ENCODE data around the gene LEF1. TPM values are rescaled to one million over a fixed set of nuclear protein-coding genes. Genes with fewer than 3 reads are reported as not detected.

The LEF1 gene
- total RNA-seq, 1 donor, result under 0.01 TPM

GRCh38 chr4:108129196-108129595 is 39.5 kb downstream of the LEF1 start:
- no peak for TF ChIP-seq CTCF (IDR thresholded peaks at IDR 0.05; ENCODE audit: insufficient read depth, low read depth, low read length)
- H3K4me3 ChIP-seq (ENCODE audit: low read depth, low read length), result no peak overlapping the region
- DNase-seq (ENCODE audit: low read depth), result no peak

DNA sequence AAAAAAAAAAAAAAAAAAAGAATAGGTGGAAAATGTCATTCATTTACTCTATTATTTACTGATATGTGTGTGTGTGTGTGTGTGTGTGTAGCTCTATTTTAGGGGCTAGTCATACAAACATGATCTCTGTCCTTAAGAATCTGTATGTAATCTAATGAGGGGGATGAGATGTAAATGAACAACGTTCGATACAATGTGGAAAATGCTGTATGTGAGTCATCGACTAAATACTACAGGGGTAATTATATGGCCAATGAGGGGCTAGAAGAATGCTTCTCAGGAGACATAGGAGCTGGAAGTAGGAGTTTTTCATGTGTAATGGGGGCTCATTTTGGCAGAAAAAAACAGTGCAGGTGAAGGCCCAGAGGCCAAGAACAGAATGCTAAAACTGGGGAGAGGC is 41.9 kb downstream of the LEF1 start:
- no peak for TF ChIP-seq CTCF (IDR thresholded peaks at IDR 0.05; ENCODE audit: insufficient read depth, low read depth, low read length)
- DNase-seq (ENCODE audit: low read depth), result no peak
- H3K4me3 ChIP-seq (ENCODE audit: low read depth, low read length), result no peak overlapping the region

GRCh38 chr4:108120789-108121188 is 47.9 kb downstream of the LEF1 start:
- no peak overlapping the region for H3K4me3 ChIP-seq (ENCODE audit: low read depth, low read length)
- TF ChIP-seq CTCF (IDR thresholded peaks at IDR 0.05; ENCODE audit: insufficient read depth, low read depth, low read length), result no peak
- DNase-seq (ENCODE audit: low read depth), result no peak

DNA sequence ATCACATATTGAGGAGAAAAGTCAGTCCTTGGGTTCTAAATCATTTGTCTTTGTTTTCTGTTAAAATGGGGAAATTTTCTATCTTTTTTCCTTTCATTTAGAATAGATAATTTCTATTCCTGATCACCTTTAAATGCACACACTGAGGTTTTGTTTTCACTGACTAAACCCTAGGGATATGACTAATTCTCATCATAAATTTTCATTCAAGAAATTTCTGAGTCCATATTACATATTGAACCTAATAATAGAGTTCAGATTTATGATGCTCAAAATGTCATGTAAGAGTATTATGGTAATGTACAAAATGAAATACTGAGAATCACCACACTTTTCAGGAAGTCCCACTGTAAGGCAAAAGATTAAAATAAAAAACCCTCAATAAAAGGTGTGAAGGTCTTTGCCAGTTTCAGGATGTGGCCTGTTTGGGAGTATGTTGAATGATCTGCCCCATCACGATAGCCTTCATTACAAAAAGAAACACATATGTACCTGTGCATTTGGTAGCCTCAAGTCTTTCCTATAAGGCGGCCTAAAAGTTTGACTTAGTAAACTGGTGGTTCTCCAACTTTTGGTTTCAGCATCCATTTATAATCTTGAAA is 49.4 kb downstream of the LEF1 start:
- TF ChIP-seq CTCF (IDR thresholded peaks at IDR 0.05; ENCODE audit: insufficient read depth, low read depth, low read length), result no peak
- no peak for DNase-seq (ENCODE audit: low read depth)
- H3K4me3 ChIP-seq (ENCODE audit: low read depth, low read length), result no peak overlapping the region

- no peak overlapping the region for H3K4me3 ChIP-seq (ENCODE audit: low read depth, low read length)
- DNase-seq (ENCODE audit: low read depth), result no peak
- TF ChIP-seq CTCF (IDR thresholded peaks at IDR 0.05; ENCODE audit: insufficient read depth, low read depth, low read length), result no peak
These were observed 50.2 kb downstream of the LEF1 start for GRCh38 chr4:108118505-108118904.

DNA sequence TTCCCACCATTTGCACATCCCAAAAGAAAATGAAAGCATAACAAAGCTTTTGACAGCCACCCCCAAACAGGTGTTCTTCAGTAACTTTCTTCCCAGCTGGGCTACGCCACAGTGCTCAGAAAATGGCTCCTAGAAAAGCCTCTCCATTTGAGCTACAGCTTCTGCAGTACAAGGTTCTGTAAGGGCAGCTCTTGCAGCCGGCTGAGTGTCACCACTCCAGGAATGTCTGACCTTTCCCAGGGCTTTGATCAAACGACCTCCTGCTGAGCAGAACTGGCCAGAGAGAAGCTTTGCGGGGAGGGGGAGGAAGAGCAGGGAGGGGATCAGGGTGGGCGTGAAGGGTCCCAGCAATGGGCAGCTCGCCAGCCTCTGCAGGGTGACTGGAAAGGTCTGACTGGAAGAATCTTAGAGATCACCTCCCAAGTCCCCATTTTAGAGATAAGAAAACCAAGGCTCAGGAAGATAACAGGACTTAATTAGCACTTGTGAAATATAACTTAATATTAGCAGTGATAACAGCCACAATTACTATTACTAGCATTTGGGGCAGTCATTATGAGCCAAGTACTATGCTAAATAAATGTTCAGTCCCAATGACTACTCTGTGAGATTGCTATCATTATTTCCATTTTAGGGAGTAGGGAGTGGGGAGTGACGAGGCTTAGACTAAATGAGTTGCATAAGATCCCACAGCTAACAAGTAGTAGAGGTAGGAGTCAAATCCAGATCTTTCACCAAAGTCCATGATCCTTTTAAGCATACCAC is 51.1 kb downstream of the LEF1 start:
- TF ChIP-seq CTCF (IDR thresholded peaks at IDR 0.05; ENCODE audit: insufficient read depth, low read depth, low read length), result no peak
- no peak for DNase-seq (ENCODE audit: low read depth)
- H3K4me3 ChIP-seq (ENCODE audit: low read depth, low read length), result no peak overlapping the region
